T-helper 2 cell treated with Interferon-gamma antibody and Interleukin-4, amounts not matched to agents 100 ng/mL and 5 ng/mL, for 36 hours (primary cell): ENCODE data around the gene JAKMIP2. TPM values are rescaled to one million over a fixed set of nuclear protein-coding genes. Genes with fewer than 3 reads are reported as not detected.
"Not testable (repeated sequence)": the region's sequence is repeated elsewhere in the genome, so short reads cannot be mapped to it uniquely, and the experiment has no call there.

Experiments
- intact Hi-C: fragments of 100-400 bp; cut with micrococcal nuclease; formaldehyde crosslinking; loops from one replicate; pipeline ENCODE4 v1.15.1; 2023
- total RNA-seq: library from RNA; stranded (reverse); gene quantifications from 2 replicates; pipeline ENCODE4 v1.2.3, GENCODE V29; 2022

The JAKMIP2 gene
- 7.6 and 9.5 TPM in 2 replicates for total RNA-seq

DNA sequence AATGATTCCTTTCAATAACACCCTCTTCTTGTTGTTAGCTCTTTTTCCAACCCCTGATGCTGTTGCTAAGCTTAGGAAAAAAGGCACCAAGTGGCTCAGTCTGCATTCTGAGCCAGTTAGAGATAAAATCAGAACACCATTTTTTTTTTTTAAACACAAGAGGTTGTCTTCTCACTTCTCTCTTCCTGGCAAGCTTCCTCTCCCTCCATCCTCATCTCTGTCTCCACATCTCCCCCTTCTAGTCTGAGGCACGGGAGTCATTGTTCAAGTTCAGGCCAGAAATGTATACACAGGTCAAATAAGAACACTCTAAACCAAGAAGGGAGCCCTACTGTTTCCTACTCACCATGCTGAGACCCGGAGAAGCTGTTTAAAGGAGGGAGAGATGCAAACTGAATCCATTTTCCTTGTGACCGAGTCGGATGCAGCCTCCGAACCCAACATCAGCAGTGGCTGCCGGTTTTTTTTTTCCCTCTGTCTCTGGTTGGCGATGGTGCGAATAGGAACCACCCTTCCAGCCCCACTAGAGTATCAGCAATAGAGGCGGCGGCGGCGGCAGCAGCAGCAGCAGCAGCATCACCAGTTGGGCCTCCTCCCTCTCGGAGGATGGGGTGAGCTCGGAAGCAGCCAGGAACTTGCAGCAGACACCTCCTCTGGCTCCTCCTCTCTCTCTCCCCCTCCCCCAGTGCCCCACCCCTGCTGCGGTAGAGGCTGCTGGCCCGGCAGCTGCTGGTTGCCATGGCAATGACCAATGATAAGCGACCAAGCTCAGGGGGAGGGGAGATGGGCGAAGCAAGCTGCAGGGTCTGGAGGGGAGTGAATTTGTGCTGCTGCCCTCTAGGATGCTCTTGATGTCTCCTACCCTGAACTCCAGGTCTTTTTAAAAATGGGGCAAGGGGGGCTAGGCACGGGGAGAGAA is at the start of gene JAKMIP2:
Gene JAKMIP2, minus strand, starts transcription at position 619 of the 919 bp plus-strand sequence. CDS start 110,922 bp downstream, outside the sequence.
- intact Hi-C loops = loop anchor here (1.0 to 10.0 kb wide), 6 partner anchors 23 to 1338 kb away; partner anchors contain the start of genes FBXO38 and TCERG1

DNA sequence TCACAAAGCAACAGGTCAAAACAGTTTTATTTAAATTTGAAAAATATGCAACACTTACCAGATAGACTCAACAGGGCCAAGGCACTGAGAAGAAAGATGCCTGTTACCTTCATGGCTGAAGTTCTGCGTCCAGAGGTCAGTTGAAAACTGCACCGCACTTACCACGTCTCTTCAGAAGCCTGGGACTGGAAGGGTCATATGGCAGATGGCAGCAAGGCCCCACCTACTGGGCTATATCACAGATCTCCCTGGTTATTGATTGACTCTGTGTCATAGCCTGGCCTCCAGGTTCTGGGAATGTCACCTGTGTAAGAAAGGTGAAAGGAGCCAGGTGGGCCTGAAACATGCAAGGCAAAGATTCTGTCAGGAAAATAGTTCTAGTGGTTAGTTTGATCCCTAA is 48.9 kb upstream of the JAKMIP2 start, which contains the start of gene SPINK1:
Gene SPINK1, minus strand, starts transcription at position 207 of the 400 bp plus-strand sequence. Its CDS starts 94 bp downstream, at position 113.
- intact Hi-C loops = no loop called here

DNA sequence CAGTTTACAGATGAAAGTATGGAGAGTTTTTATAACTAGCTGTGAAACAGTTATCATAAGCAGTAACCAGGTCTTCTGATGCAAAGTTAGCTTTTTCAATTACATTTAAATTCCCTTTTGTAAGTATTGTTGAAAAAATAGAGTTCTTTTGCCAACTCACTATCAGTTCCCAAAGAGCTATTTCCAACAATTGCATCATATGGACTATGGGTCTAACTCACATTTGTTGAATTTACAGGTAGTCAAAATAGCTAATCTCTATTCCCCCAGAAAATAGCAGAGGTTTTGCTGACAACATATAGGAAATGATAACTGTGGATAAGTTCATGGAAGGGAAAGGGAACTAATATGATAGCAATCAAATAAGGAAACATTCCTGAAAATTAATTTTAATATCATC is 47.5 kb upstream of the JAKMIP2 start:
- intact Hi-C loops = no loop called here

DNA sequence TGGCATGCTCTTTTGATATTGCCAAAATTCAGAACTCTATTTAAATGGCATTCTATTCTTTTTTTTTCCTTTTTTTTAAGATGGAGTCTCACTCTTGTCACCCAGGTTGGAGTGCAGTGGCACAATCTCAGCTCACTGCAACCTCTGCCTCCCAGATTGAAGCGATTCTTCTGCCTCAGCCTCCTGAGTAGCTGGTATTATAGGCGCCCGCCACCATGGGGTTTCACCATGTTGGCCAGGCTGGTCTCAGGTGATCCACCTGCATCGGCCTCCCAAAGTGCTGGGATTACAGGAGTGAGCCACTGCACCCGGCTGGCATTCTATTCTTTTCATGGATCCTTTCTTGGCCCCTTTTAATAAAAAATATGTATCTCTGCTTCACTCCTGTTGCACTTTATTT is 44.5 kb upstream of the JAKMIP2 start:
- intact Hi-C loops = not testable (repeated sequence)

DNA sequence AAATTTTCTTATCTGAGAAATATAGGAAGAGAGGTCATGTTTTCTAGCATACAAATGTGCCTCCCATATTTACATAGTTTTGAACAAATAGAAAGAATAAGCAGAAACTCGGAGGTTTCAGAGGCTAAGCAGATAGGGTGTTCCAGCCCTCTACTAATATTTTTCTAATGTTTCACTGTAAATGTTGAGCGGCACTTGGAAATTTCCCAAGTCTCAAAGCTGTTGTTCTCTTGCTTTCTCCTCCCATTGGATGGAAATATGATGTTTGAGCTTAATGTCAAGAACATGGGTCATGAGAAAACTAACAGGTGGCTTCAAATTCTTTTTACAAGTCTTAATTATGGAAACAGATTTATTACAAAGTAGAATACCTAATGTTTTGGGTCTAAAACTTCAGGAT is 43.8 kb upstream of the JAKMIP2 start:
- intact Hi-C loops = no loop called here

DNA sequence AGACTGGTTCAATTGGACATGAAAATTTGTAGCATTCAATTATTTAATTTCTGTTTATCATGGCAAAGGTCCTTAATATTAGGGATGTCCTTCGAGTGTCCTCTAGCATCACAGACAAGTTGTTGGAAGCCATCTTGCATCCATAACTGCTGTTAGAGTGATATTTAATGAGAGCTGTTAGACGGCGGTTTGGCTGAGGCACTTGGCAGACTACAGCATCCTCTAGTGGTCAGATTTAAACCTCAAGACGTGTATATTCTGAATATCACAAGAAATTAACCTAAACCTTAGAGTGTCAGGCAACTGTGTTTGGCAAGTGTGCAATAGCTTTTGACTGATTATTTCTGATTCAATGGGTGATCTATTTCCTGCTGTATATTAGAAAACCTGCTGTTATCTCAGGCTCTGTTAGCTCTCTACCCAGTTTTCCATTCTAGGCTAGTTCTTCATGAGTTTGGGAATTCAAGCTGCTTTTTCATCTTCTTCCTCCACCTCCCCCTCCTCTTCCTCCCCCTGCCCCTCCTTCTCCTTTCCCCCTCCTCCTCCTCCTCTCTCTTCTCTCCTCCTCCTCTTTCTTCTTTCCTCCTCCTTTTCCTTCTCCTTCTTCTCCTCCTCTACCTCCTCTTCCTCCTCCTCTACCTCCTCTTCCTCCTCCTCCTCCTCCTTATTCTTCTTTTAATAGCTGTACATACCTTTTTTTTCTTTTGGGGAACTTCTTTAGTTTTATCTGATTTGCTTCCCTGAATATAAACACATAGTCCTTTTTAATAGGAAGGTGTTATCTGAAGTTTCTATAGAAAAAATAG is 40.4 kb upstream of the JAKMIP2 start:
- intact Hi-C loops = loop anchor here (1.0 to 5.0 kb wide), 4 partner anchors 41 to 369 kb away; partner anchors contain the start of gene JAKMIP2

DNA sequence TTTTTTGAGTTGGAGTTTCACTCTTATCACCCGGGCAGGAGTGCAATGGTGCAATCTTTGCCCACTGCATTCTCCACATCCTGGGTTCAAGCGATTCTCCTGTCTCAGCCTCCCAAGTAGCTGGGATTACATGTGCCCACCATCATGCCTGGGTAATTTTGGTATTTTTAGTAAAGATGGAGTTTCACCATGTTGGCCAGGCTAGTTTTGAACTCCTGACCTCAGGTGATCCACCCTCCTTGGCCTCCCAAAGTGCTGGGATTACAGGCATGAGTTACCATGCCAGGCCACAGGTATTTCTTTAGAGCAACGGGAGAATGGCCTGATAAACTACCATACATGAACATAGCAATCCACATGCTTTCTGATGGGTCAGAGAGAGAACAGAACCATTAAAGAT is 39.7 kb upstream of the JAKMIP2 start:
- intact Hi-C loops = loop anchor here (1.0 to 5.0 kb wide), 4 partner anchors 40 to 368 kb away; partner anchors contain the start of gene JAKMIP2

DNA sequence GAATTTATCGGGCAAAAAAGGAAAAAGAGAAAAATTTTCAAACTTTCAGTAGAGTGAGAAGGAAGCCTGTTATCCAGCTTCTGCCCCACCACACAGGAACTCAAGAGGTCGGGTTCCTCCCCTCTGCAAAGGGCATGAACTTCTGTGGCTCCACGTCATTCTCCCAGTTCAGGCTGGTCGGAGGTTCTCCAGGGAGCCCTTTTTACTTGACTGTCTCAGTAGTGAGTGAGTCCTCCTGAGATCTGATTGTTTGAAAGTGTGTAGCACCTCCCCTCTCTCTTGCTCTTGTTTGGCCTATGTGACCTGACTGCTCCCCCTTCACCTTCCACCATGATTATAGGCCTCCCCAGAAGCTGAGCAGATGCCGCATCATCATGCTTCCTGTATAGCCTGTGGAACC is 39.2 kb upstream of the JAKMIP2 start:
- intact Hi-C loops = loop anchor here (1.0 to 5.0 kb wide), 4 partner anchors 39 to 367 kb away; partner anchors contain the start of gene JAKMIP2

DNA sequence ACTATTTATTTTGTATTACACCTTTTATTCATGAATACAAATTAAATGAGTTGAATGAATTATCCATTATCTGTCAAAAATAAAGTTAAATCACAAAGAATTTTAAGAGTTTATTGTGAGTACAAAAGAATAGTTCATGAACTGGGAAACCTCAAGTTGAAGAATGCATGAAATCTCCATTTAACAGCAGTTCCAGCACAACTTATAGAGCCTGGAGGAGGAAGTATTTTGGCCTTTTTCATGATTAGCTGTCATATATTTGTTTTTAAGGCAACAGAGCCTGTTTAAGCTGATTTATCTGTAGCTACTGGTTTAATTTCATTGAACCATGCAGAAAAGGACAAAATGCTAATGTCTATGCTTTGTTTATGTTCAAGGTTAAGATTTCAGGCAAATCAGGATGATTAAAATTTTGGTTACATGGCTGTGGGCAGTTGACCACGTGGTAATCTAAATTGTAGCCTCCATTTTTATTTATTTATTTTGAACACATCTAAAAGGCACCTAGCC is 36.8 kb upstream of the JAKMIP2 start:
- intact Hi-C loops = no loop called here

DNA sequence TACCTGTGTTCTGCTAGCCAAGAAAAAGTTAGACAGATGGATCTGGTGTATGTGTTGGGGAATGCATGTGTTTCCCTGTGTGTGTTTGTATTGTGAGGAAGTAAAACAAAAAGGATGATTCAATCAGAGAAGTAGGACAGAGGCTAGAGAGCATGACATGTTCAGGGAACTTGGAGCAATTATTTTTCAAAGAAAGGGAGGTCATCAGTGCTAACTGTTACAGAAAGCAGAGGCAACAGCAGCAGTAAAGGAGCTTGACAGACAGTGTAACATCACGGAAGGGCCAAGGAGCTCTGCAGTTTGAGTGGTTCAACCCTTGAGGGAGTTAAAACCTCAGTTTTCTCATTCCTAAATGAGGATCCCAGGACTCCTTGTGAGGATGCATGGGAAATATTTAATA is 35.8 kb upstream of the JAKMIP2 start:
- intact Hi-C loops = no loop called here

DNA sequence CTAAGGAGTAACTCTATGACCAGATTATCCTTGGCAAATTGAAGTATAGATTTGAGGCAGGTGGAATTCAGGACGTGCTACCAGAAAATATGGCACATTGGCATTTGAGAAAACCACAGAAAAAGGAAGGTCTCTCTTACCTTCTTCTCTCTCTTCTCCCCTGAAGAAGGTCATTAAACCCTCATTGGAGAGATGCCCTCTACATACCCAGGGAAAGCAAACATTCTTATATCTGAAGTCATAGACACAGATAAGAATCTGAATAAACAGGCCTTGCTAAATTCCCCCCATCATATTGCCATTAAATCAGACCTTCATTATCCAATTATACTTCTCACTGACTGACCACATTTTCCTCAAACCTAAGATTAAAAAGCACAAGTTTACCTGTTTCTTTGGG is 31.2 kb upstream of the JAKMIP2 start:
- intact Hi-C loops = no loop called here

DNA sequence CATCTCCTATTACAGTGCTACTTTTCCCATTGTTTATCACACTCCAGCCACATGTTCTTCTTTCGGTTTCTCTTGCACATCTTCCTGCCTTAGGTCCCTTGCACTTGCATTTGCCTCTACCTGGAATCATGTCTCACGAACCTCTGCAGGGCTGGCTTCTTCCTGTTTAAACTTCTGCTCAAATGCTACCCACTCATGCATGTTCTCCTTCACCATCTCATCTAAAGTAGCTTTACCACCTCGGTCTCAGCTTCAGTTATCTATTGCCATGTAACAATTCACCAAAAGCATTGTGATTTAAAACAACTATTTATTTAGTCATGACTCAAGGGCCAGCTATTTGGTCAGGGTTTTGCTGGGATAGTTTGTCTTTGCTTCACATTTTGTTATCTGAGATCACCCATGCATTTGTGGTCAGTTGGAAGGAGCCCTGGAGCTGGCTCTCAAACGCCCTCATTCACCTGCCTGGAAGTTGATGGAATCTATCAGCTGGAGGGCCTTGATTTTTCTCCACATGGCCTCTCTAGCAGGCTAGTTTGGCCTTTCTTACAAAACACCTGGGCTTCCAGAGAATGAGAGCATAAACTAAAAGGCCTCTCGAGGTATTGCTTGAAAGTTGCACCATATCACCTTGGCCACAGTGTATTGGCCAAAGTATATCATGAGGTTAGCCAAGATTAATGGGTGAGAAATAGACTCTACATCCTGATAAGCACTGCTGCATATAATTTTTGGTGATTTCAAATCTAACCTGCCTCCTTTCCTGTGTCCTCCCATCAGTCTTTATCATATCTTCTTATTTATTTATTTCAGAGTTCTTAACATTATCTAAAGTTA is 27.5 kb upstream of the JAKMIP2 start:
- intact Hi-C loops = no loop called here

DNA sequence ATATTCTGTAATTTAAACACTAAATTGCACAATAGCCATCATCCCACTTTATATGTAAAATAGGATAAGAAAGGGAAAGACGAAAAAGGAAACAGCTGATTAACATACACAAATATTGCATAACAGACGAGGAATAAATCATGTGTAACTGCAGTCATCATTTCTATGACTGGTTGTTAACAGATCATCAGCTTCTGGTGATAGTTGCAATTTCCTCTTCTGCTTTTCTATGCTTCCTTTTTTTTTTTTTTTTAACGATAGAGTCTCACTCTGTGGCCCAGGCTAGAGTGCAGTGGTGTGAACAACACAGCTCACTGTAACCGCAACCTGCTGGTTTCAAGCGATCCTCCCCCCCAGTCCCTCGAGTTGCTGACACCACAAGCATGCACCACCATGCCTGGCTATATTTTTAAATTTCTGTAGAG is 22.5 kb upstream of the JAKMIP2 start:
- intact Hi-C loops = loop anchor here (1.0 kb wide), 1 partner anchor 23 kb away; the partner anchor contains the start of gene JAKMIP2

DNA sequence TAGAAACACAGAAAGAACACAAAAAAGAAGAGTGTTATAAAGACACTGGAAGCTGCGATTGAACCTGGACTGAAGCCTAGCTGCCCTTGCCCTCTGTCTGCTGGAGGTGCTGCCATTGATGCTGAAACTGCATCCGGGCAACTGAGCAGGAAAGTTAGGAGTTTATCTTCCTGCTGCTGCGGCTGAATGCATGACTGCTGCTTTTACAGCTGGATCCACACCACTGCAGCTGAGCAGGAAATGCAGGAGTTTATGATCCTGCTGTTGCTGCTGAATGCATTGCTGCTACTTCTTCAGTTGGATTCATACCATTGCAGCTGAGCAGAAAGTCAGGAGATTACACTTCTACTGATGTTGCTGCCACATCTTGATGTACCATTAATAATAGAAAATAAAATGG is 21.8 kb upstream of the JAKMIP2 start:
- intact Hi-C loops = no loop called here

DNA sequence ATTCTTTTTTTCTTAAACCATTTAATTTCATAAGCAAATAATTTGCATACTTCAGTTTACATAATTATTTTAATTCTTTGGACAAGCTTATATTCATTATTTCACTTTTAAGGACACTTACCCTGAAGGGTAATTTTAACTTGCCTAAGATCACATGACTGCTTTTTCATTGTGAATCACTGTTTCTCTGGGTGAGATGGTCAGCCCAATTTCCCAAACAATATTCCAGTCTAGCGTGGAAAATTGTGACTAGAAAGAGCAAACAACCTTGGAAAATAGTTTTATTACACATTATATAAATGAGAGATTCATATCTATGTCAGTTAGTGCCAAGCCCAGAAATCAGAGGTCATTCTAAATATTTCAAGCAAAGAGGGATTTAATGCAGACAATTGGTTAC is 21.4 kb upstream of the JAKMIP2 start:
- intact Hi-C loops = no loop called here

DNA sequence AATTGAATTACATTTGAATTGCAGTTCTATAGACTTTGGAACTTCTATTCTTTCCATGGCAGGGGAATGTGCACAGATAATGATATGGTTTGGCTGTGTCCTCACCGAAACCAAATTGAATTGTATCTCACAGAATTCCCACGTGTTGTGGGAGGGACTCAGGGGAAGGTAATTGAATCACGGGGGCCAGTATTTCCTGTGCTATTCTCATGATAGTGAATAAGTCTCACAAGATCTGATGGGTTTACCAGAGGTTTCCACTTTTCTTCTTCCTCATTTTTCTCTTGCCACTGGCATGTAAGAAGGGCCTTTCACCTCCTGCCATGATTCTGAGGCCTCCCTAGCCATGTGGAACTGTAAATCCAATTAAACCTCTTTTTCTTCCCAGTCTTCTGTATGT is 20.6 kb upstream of the JAKMIP2 start:
- intact Hi-C loops = not testable (repeated sequence)

DNA sequence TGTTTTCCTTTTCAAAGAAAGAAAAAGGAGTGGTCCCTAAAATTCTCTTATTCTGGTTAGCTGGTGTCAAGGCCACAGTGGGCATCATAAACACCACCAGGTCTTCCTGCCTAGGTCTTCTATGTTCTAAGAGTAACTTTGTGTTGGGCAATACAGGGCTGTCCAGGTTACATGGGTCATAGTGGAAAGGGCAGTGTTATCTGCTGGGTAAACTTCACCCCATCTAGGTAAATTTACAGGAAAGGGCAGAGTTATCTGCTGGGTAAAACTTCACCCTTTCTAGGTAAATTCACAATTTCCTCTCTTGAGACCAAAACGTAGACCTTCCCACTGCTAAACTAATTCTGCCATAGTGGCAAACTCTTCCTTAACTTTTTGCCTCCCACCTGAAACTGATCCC is 18.9 kb upstream of the JAKMIP2 start:
- intact Hi-C loops = no loop called here

DNA sequence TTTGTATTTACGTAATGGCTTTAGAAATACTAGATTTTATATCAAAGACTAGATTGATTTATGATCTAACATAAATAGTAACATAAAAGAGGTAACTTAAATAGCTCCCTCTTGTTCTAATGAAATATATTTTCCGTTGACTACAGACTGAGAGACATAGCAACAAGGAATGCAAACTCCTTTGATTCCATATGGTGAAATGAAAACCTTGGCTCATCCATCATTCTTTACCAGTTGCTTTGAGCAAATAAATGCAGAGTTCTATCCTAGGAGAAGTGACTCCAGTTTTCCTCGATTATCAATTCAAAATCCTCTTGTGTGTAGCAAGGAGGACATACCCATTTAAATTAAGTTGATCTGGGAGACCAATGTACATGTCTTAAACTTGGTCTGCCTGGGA is 18.0 kb upstream of the JAKMIP2 start:
- intact Hi-C loops = no loop called here

DNA sequence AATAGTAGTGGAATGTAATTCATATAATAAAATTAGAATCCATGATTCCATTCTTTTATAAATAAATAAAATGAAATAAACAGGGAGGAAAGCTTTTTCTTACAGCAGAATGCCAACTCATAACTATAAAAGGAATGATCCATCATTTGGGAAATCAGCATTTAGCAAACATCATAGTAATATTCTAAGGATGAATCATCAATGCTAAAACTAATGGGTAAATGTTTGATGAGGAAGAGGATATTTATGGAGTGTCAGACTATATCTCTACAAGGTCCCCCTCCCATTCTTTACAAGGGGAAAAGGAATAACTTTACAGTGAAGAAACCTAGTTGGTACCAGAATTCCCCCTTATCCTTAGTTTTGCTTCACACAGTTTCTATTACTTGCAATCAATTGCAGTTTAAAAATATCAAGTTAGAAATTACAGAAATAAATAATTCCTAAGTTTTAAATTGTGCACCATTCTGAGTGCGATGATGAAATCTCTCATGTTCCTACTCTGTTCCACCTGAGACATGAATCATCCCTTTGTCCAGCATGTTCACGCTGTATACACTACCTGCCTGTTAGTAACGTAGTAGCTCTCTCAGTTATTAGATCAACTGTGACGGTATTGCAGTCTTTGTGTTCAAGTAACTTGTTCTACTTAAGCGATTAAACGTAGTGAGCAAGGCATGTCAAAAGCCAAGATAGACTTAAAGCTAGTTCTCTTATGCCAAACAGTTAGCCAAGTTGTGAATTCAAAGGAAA is 14.2 kb upstream of the JAKMIP2 start:
- intact Hi-C loops = no loop called here

DNA sequence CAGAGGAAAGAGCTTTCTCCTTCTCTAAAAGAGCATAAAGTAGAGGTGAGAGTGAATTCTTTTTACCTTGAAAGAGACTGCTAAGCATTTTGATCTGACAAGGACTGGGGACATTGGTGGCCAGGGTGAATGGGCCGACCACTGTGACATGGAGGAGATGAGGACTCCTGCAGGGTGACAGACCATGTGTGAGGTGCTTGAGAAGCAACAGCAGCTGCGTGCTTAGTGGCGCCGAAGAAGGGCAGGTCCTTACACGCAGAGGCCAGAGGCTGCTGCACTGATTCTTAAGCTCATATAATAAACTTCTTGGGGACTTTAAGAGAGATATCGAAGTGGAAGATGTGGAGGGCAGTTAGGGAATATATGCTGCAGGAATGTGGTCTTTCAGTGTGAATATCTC is 8.7 kb upstream of the JAKMIP2 start:
- intact Hi-C loops = no loop called here
